ENCODE results near the gene SH2D4B.

SH2D4B gene

GRCh38 chr10:80504158-80504811, 33.4 kb upstream of the SH2D4B start:
- peak; percentile 96 for DNase-seq

- DNase-seq = no peak
Measured at GRCh38 chr10:80504897-80505465, 32.7 kb upstream of the SH2D4B start.

GRCh38 chr10:80506189-80506575, 31.5 kb upstream of the SH2D4B start:
- no peak for DNase-seq

GRCh38 chr10:80506836-80507487, 30.7 kb upstream of the SH2D4B start:
- DNase-seq = no peak

GRCh38 chr10:80509108-80509402, 28.6 kb upstream of the SH2D4B start:
- DNase-seq = no peak

- DNase-seq = no peak
Measured at GRCh38 chr10:80509403-80510161, 28.1 kb upstream of the SH2D4B start.

DNA sequence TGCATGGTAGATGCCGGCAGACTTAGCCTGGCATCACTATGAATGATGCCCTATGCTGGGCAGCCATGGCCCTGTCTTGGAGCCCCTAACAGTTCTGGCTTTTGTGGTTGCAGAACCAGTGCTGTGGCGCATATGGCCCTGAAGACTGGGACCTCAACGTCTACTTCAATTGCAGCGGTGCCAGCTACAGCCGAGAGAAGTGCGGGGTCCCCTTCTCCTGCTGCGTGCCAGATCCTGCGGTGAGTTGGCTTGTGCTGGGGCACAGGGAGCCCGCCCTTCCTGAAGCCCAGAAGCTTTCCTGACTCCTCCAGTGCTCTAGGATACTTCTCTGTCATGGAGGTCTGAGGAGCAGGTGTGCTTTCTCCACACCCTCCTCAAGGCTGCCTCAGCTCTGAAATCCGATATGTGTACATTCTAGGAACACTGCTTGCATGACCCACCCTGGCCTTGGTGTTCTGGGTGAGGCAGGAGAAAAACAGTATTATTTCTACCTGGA, 25.6 kb upstream of the SH2D4B start:
- DNase-seq = no peak

DNA sequence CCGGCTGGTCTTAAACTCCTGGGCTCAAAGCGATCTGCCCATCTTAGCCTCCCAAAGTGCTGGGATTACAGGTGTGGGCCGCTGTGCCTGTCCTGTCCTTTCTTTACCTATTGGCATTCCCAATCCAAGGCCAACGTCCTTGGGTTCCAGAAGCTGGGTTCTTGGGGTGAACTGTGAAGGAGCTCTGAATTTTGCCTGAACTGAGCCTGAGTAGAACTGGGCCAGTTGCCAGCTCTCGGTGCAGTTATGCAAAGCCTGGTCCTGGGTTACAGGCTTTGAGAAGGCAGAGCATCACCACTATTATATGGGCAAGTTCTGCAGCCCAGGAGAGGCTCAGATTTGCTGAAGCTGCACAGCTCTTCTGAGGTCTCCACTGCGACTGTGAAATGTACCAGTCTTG, 24.6 kb upstream of the SH2D4B start:
- no peak for DNase-seq

- no peak for DNase-seq
Measured at GRCh38 chr10:80515511-80515910, 22.2 kb upstream of the SH2D4B start.

GRCh38 chr10:80515941-80516340, 21.8 kb upstream of the SH2D4B start:
- DNase-seq = no peak

GRCh38 chr10:80516506-80517075, 21.1 kb upstream of the SH2D4B start:
- no peak for DNase-seq

DNA sequence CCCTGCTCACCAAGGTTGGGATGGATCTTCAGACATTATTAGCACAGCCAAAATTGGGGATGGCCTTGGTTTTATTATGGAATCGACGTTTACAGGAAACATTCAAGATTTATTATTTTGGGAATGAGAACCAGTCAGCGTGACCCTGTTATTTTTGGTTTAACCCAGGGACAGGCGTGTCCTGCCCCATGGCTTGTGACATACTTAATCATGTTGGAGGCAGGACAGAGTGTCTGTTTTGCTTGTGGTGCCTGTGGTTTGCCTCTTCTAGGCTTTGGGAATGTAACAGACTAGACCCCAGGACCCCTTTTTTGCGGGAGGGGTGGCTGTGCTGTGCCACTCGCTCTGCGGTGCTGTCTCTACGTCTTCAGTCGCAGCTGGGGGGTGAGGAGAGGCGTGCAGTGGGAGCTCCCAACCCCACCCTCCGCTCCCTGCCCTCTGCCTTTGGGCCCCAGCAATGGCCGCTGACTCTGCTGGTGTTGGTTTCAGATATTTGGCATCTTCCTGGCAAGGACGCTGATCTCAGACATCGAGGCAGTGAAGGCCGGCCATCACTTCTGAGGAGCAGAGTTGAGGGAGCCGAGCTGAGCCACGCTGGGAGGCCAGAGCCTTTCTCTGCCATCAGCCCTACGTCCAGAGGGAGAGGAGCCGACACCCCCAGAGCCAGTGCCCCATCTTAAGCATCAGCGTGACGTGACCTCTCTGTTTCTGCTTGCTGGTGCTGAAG, 20.1 kb upstream of the SH2D4B start:
- no peak for DNase-seq

- no peak for DNase-seq
Measured at GRCh38 chr10:80518143-80518806, 19.4 kb upstream of the SH2D4B start.

DNA sequence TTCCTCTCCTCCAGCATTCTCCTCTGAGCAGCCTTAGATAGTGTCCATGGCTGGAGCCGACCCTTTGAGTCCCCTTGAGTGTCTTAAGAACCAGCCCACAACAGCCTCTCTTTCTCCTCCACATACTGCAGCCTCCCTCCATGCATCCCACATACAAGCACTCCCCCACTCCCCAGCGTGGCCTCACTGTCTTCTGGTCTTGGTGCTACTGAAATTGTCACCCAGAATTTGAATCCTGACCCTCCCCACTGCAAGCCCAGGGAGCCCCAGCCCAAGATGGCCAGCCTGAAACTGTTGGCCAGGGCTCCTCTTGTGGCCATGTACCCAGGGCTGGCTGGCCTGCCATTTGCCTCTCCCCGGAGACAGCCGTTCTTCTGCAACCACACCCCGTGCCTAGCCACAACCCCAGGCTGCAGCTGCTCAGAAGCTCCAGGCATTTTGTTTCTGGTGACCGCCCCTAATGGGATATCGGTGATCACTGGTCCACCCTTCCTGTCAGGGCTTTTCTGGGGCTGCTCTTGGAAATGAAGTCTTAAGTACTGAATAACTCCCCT, 18.8 kb upstream of the SH2D4B start:
- peak; percentile 74 for DNase-seq

DNA sequence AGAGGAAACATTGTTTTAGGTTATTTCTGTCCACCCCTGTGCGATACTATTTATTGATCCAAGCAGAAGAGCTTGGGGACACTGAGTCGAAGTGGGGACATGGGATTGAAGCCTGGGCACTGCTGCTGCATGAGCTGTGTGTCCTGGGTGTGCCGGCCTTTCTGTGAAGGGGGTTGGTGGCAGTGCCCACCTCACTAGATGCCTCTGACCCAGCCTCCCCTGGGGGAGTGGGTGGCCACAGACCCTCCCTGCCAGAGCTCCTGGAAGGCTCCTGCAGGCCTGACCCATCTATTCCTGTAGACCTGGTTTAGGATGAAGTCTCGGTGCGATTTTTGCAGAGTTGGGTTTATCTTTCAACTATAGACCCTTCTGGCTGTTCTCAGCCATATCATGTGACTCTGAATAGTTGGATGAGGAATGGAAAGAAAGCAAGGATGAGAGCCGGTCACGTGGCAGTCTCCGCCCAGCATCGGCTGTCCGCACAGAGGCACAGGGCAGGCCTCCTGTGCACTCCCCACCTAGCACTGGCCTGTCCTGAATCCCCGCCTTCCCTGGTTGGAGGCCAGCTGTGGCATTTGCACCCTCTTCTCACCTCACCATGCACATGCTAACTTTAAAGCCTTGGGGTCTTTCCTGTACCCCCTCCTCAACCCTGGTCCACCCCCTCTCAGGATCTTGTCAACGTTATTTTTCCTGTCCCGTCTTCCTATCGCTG, 17.6 kb upstream of the SH2D4B start:
- no peak for DNase-seq

DNA sequence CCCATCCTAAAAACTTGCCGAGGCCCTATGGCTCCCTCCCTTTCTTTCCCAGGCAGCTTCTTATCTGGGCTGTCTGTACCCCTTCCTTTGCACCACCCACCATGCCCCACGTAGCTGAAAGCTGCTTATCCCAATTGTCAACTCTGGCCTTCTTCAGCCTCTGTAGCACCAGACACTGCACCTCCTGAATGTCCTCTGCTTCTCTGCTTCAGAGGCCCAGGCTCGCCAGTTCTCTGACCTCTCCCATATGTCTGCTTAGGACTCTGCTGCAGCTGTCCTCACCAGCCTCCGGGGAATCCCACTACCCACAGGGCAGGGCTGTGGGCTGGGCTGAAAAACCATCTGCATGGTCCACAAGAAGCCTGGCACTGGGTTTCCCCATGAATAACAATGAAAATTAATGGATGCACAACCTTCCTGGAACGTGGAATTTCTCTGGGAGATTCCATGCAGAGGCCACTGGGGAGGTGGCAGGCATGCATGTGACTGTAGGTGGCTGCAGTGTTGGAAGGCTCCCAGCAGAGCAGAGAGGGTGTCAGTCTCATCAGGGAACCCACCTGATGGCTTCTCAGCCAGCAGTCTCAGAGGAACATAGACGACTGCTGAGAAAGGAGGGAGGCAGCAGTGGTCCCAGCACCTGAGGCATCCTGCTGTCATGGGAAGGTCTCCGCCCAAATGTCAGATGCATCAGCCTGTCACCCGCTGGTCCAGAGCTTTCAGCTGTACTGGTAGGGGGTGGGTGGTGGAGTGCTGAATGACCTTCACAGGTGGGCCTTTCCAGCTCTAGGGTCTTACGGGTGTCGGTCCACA, 16.8 kb upstream of the SH2D4B start:
- DNase-seq = no peak

DNA sequence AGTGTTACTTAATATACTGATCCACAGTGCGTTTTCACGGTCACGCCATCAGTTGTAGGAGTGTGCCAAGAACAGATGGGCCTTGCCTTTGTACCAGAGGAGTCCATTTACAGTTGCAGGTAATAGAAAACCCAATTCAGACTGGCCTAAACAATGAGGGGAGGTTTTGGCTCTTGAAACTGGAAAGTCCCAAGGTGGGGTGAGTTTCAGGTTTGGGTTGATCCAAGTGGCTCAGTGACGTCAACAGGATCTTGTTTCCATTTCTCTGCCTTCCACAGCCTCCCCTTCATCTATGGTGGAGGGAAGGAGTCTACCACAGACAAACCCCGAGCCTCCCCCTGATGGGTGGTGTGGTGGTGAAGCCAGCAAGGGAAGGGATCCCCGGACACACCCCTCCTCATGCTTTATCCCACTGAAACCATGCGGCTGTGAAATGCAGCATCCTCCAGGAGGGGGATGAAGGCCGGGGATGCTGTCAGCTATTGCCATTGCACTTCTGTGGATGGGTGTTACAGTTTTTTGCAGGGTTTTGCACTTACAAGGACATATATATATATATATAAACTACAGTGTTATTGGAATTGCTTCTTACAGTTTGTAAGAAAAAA, 14.8 kb upstream of the SH2D4B start:
- no peak for DNase-seq

GRCh38 chr10:80523773-80524172, 13.9 kb upstream of the SH2D4B start:
- DNase-seq = peak; percentile 41

GRCh38 chr10:80524190-80524909, 13.4 kb upstream of the SH2D4B start:
- DNase-seq = no peak

Data from hematopoietic multipotent progenitor cell treated with erythropoietin and hydrocortisone succinate and interleukin-3 and kit ligand, for 4 days (in vitro differentiated cells).